Measurements from ENCODE around the gene PTRH2.

The PTRH2 gene

DNA sequence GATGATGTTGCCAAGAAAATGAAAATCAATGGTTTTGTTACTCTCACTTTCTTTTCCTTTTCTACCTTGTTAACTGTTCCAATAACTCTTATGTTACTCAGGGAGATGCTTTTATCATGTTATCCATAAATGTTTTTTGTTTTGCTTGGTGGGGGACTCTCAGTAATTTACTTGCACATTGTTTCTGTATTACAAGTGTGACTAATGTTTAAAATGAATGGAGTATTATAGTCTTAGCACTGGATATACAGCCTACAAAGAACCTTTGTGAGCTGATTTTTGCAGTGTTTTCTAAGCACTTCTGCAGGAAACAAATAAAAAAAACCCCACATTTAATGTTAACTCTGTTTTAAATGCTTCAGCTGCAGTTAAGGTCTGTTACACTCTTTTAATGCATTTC lies 12.3 kb upstream of the PTRH2 start:
- DNase-seq (ENCODE audit: low read depth), result no peak

DNA sequence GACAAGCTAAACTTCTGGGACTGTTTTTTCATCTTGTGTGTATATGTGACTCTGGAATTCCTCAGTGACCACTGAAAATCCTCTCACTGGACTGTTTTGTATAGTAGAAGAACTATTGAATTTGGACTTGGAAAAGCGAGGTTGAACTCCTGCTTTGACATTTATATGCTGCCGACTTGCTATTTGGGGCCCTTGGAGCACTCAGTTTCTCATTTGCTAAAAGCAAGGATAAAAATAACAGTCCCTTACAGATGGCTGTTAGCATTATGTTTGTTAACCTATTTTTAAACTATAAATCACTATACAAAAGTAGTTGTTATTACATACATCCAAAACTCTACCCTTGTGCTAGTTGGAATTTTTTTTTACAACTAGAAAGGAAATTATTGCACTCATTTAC lies 9.2 kb upstream of the PTRH2 start:
- DNase-seq (ENCODE audit: low read depth), result no peak

DNA sequence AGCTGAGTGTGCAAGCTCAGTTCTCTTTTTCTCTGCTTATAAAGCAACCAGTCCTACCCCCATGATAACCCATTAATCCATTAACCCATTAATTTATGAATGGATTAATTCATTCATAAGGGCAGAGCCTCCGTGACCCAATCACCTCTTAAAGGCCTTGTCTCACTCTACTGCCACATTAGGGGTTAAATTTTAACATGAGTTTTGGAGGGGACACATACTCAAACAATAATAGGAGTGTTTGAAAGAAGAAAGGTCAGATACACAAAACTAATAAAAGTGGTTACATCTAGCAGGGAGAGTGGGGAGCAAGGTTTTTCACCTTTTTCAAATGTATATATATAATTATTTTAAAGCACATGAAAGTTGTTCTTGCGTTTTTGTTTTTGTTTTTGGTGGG lies 7.0 kb upstream of the PTRH2 start:
- no peak for DNase-seq (ENCODE audit: low read depth)

DNA sequence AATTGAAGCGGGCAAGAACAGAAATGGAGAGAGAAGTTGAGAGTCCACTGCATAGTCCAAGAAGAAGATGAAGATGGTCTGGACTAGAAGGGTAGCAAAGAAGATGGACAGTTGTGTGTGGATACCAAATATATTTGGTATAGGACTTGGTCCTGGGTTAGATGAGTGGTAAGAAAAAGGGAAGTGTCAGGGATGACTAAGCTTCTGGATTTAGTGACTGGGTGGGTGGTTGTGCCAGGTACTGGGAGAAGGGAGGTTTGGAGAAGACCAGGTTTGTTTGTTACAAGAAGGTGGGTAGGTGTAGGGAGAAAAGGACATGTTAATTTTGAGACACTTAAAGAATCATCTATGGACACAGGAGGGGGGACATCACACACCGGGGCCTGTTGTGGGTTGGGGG lies 5.6 kb upstream of the PTRH2 start:
- DNase-seq (ENCODE audit: low read depth), result no peak

DNA sequence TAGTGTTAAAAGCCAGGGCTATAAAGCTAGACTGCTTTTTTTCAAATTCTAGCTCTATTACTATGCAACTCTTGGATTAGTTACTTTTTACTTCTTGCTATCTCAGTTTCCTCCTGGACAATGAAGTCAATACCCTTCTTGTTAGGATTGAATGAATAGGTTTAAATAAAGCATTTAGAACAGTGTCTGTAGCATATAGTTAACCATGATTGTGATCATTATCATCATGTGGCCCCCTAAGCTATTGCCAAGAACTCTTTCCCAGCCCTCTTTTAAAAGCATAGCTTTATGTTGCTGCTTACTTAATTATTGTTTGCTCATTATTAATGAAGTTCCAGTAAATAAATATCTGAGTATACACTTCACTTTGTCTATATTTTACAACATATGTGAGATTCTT lies 4.7 kb upstream of the PTRH2 start:
- no peak for DNase-seq (ENCODE audit: low read depth)

DNA sequence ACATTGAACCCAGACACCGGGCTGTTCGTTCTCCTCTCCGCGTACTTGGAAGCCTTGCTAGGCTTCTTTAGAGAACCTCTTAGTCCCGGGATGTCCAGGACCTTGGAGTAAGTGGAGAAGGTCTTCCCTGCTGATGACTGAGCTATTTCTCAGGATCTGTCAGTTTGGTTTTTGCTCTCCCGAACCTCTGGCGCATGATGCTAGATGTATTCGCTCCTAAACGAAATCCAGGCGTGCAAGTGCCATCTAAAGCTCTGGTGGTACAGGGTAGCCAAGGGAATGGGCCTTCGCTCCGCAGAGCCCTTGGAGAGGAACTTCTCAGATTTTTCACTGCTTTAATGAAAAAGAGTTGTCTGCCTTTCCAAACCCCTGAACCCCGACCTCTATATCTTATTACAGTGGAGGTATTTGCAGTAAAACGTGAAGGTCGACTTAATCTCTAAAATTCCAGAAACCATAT lies 771 bp upstream of the PTRH2 start:
- no peak for DNase-seq (ENCODE audit: low read depth)

DNA sequence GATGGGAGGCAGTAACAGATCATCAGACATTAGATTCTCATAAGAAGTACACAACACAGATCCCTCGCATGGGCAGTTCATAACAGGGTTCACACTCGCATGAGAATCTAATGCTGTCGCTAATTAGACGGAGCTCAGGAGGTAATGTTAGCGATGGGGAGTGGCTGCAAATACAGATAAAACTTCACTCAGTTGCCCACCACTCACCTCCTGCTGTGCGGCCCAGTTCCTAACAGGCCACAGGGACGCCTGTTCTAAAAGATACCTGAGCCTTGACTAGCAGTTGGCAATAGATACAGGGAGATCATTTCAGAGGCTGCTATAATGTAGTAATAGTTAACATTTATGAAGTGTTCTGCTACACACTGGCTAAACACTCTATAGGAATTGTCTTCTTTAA lies 4.9 kb downstream of the PTRH2 start:
- no peak for DNase-seq (ENCODE audit: low read depth)

DNA sequence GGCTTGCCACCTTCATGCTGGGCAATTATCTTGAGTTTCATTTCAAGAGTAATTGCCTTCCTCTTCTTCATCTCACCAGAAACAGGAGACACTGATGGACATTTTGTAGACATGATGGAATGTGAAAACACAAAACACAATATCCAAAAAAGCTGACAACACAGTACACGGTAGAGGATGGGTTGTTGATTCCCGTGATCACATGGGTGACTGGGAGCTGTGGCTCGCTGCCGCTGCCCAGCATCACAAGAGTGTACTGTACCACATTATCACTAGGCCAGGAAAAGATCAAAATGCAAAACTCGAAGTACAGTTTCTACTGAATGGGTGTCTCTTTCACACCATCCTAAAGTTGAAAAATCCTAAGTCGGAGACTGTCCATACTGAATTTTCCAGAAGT lies 7.4 kb downstream of the PTRH2 start:
- no peak for DNase-seq (ENCODE audit: low read depth)

DNA sequence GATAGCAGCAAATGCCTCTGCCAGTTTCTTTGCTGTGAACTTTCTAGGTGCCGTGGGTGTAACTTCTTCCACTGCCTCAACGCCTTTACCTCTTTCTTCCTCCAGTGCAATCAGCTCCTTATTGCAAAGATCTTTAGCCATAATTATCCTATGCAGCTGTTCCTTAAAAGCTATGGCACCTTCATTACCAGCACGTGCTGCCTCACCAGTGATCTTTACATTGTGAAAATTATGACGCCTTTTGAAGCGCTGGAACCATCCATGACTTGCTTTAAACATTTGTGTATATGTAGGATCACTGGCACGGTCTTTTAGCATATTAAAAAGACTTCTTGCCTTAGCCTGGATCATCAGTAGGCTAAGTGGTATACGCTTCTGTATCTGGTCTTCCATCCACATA lies 8.0 kb downstream of the PTRH2 start:
- DNase-seq (ENCODE audit: low read depth), result no peak

GRCh38 chr17:59698143-59698542 lies 9.1 kb downstream of the PTRH2 start:
- no peak for DNase-seq (ENCODE audit: low read depth)

DNA sequence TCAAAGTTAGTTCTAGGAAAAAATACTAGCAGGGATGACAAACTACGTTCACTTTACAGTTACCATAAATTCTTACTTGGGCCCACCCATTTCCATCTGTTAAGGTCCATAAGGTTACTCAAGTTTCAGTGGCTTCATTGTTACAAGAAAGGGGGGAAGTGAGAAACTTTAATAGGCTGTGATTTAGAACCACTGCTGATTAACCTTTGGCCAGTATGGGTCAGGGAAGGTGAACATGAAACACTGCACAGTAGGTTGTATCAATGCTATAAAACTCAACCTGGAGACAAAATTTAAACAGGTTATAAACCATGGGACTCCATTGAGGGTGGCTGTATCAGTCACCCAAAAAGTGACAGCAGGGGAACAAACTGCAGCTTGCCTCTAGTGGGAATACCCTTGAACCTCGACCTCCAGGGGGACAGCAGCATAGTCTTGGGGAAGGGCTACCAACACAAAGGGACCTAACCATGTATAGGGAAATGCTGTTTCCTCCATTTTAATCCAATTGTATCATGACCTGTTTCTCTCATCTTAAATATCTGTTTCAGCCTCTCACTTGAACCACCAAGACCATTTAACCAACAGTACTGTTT lies 10.4 kb downstream of the PTRH2 start:
- DNase-seq (ENCODE audit: low read depth), result no peak

GRCh38 chr17:59695945-59696681 lies 11.1 kb downstream of the PTRH2 start:
- peak; percentile 53 for DNase-seq (ENCODE audit: low read depth)

- DNase-seq (ENCODE audit: low read depth), result no peak
Observed at GRCh38 chr17:59694344-59694743, 12.9 kb downstream of the PTRH2 start.

DNA sequence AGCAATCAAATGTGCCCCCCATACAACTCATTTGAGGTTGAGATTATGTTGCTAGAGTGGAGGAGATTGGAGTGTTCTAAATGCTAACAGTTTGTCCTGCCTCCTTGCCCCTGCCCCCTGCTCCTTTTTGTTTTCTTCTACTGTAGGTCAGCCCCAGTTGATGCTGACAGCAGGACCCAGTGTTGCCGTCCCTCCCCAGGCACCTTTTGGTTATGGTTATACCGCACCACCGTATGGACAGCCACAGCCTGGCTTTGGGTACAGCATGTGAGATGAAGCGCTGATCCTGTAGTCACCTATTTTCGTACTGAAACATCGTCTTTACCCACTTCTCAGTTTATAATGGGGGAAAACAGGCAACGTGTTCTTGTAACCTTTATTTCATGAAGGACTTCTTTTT lies 13.6 kb downstream of the PTRH2 start:
- no peak for DNase-seq (ENCODE audit: low read depth)

DNA sequence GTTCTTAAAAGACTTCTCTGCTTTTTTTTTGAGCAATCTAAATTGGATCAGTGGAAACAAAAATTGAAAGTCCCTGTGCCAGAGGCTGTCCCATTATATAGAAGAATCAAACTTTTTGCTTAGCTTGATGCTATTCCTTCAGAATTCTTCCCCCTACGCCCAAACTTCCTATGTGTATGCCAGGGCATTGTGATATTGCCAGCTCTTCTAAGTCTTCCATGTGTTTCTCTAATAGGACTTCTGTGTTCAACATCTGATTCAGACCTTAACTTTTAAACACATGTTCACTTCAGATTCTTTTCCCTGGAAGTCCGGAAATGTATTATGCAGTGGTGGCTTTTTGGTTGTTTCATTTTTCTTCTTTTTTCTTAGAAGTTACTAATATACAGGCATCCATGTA lies 18.7 kb downstream of the PTRH2 start:
- DNase-seq (ENCODE audit: low read depth), result no peak

GRCh38 chr17:59688008-59688407 lies 19.2 kb downstream of the PTRH2 start:
- no peak for DNase-seq (ENCODE audit: low read depth)

DNA sequence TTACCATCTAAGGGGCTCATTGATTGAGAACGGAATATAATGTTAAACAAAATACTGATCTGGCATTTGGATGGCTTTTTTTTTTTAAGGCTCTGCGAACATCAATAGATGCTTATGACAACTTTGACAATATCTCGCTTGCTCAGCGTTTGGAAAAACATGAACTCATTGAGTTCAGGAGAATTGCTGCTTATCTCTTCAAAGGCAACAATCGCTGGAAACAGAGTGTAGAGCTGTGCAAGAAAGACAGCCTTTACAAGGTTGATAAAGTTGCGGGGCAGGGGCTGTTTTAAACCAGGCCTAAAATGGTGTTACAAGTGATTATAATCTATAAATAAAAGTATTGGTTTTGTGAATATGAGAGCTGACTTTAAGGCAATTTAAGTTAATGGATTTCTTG lies 22.3 kb downstream of the PTRH2 start:
- no peak for DNase-seq (ENCODE audit: low read depth)

DNA sequence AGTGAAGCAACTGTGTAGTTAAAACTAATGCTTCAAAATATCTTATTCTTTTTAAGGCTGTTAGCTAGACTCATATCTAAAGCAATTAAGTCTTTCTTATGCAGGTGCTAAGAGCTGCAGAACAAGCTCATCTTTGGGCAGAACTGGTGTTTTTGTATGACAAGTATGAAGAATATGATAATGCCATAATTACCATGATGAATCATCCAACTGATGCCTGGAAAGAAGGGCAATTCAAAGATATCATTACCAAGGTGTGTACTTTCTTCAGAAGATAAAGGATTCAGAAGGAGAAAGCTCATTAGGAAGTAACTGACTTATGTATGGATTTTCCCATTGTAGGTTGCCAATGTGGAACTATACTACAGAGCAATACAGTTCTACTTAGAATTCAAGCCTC lies 23.9 kb downstream of the PTRH2 start:
- no peak for DNase-seq (ENCODE audit: low read depth)

DNA sequence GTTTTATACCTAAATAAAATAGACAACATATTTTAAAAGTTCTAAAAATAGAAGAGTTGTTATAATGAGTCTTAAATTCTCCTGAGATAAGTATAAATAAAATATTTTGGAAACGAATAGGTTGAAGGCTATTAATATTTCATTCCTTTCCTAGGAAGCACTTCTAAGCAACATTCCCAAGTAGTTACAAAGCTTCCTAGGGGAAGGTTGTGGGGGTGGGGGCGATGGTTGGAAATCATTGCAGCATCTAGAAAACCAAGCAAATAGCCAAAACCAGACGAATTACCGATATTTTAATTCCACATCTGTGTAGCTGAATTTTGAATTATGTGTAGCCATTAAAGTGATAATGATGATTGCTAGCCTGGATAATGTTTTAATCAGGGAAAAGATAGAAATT lies 26.9 kb downstream of the PTRH2 start:
- DNase-seq (ENCODE audit: low read depth), result no peak

GRCh38 chr17:59678918-59679317 lies 28.3 kb downstream of the PTRH2 start:
- no peak for DNase-seq (ENCODE audit: low read depth)

DNA sequence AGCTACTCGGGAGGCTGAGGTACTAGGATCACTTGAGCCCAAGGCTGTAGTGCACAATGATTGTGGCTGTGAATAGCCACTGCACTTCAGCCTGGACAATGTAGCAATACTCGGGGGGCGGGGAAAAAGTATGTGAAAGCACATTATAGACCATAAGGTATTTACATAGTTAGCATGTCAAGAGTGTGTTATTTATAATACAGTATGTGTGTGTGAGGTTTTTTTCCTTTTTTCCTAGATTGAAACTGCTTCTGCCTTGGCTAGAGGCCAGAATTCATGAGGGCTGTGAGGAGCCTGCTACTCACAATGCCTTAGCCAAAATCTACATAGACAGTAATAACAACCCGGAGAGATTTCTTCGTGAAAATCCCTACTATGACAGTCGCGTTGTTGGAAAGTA lies 30.5 kb downstream of the PTRH2 start:
- DNase-seq (ENCODE audit: low read depth), result no peak

GRCh38 chr17:59675231-59675630 lies 32.0 kb downstream of the PTRH2 start:
- no peak for DNase-seq (ENCODE audit: low read depth)

GRCh38 chr17:59671386-59671785 lies 35.8 kb downstream of the PTRH2 start:
- DNase-seq (ENCODE audit: low read depth), result no peak

GRCh38 chr17:59669944-59670343 lies 37.3 kb downstream of the PTRH2 start:
- no peak for DNase-seq (ENCODE audit: low read depth)

Data from fibroblast of the conjunctiva (primary cell).